GM23338 (cell line): ENCODE data around the gene CSTF1. TPM values are rescaled to one million over a fixed set of nuclear protein-coding genes. Genes with fewer than 3 reads are reported as not detected.

ENCODE experiments used
- ATAC-seq: fragments of 200-7000 bp; cut with Tn5 transposase; 3 replicates; pipeline ENCODE4 v1.9.1; 2020
- DNase-seq: peaks from one replicate; pipeline ENCODE4 v3.0.0-alpha.2; 2015; ENCODE audit warnings: low spot score
- H2AFZ ChIP-seq: fragments of 200-600 bp; sonication (generic); 2 replicates; pipeline ENCODE4 v1.8.0; 2016; ENCODE audit warnings: antibody characterized with exemption, mild to moderate bottlenecking, moderate library complexity
- H3F3A ChIP-seq: fragments of 200-600 bp; sonication (generic); replicated peaks from 2 replicates; pipeline ENCODE4 v1.8.0; 2017; ENCODE audit warnings: antibody characterized with exemption, mixed run types, low read depth
- H3K27ac ChIP-seq: fragments of 200-600 bp; sonication (generic); 2 replicates; pipeline ENCODE4 v1.6.1; 2016; ENCODE audit warnings: low read depth
- H3K27me3 ChIP-seq: fragments of 200-600 bp; sonication (generic); 2 replicates; pipeline ENCODE4 v1.8.0; 2016; ENCODE audit warnings: mild to moderate bottlenecking, mixed run types, moderate library complexity; ENCODE audit not compliant: insufficient read depth
- H3K36me3 ChIP-seq: fragments of 200-600 bp; sonication (generic); 2 replicates; pipeline ENCODE4 v1.8.0; 2016; ENCODE audit warnings: mild to moderate bottlenecking; ENCODE audit not compliant: insufficient read depth
- H3K4me1 ChIP-seq: fragments of 200-600 bp; sonication (generic); 2 replicates; pipeline ENCODE4 v1.8.0; 2016; ENCODE audit warnings: mild to moderate bottlenecking, moderate library complexity; ENCODE audit not compliant: insufficient read depth
- H3K4me2 ChIP-seq: fragments of 200-600 bp; sonication (generic); 2 replicates; pipeline ENCODE4 v1.7.1; 2017; ENCODE audit warnings: mixed run types
- H3K4me3 ChIP-seq: fragments of 200-600 bp; sonication (generic); 2 replicates; pipeline ENCODE4 v1.6.1; 2016; ENCODE audit warnings: mixed run types
- H3K79me2 ChIP-seq: fragments of 200-600 bp; sonication (generic); replicated peaks from 2 replicates; pipeline ENCODE4 v1.8.0; 2017; ENCODE audit warnings: mild to moderate bottlenecking; ENCODE audit not compliant: insufficient read depth
- H3K9me2 ChIP-seq: fragments of 200-600 bp; sonication (generic); 2 replicates; pipeline ENCODE4 v1.8.0; 2017; ENCODE audit not compliant: insufficient read depth
- H4K20me1 ChIP-seq: fragments of 200-600 bp; sonication (generic); replicated peaks from 2 replicates; pipeline ENCODE4 v1.8.0; 2017; ENCODE audit warnings: mild to moderate bottlenecking; ENCODE audit not compliant: insufficient read depth
- H3K27ac Mint-ChIP-seq: 2 replicates; pipeline ENCODE4 v1.8.0; 2020; ENCODE audit warnings: inconsistent platforms, mild to moderate bottlenecking, moderate library complexity, mixed read lengths
- H3K27me3 Mint-ChIP-seq: 3 replicates; pipeline ENCODE4 v1.8.0; 2022; ENCODE audit warnings: low read depth, mild to moderate bottlenecking, moderate library complexity, mixed read lengths, inconsistent platforms; ENCODE audit not compliant: insufficient read depth, poor library complexity
- H3K36me3 Mint-ChIP-seq: 3 replicates; pipeline ENCODE4 v1.8.0; 2021; ENCODE audit warnings: low read depth, mild to moderate bottlenecking, inconsistent platforms, moderate library complexity, mixed read lengths
- H3K4me1 Mint-ChIP-seq: 3 replicates; pipeline ENCODE4 v1.8.0; 2020; ENCODE audit warnings: mild to moderate bottlenecking, inconsistent platforms, mixed read lengths
- H3K4me3 Mint-ChIP-seq: 3 replicates; pipeline ENCODE4 v1.8.0; 2021; ENCODE audit warnings: moderate library complexity, mild to moderate bottlenecking, inconsistent platforms, mixed read lengths
- H3K9me3 Mint-ChIP-seq: 3 replicates; pipeline ENCODE4 v1.8.0; 2020; ENCODE audit warnings: moderate library complexity, mild to moderate bottlenecking, inconsistent platforms, mixed read lengths
- ETS1 ChIP-seq: IDR thresholded peaks from 2 replicates; pipeline ENCODE4 v1.6.1; 2016; ENCODE audit warnings: antibody characterized with exemption
- EZH2 ChIP-seq: fragments of 200-600 bp; sonication (generic); IDR thresholded peaks from one replicate; pipeline ENCODE4 v1.8.0; 2017; ENCODE audit warnings: antibody characterized with exemption, mild to moderate bottlenecking, low read depth; ENCODE audit not compliant: unreplicated experiment
- JUNB ChIP-seq: IDR thresholded peaks from one replicate; pipeline ENCODE4 v1.6.1; 2016; ENCODE audit warnings: antibody characterized with exemption; ENCODE audit not compliant: unreplicated experiment
- NANOG ChIP-seq: IDR thresholded peaks from 2 replicates; pipeline ENCODE4 v1.6.1; 2016; ENCODE audit warnings: antibody characterized with exemption, borderline replicate concordance
- POLR2AphosphoS5 ChIP-seq: IDR thresholded peaks from 2 replicates; pipeline ENCODE4 v1.6.1; 2016; ENCODE audit warnings: antibody characterized with exemption, low read depth
- REST ChIP-seq: IDR thresholded peaks from one replicate; pipeline ENCODE4 v1.6.1; 2018; ENCODE audit warnings: antibody characterized with exemption; ENCODE audit not compliant: unreplicated experiment
- STAT1 ChIP-seq: IDR thresholded peaks from one replicate; pipeline ENCODE4 v1.6.1; 2016; ENCODE audit warnings: antibody characterized with exemption; ENCODE audit not compliant: unreplicated experiment
- ZNF114 ChIP-seq: fragments of 250-450 bp; sonication (Bioruptor Pico); IDR thresholded peaks from 2 replicates; pipeline ENCODE4 v1.5.0; 2020; ENCODE audit warnings: mild to moderate bottlenecking, moderate library complexity
- polyA plus RNA-seq: library from polyadenylated mRNA; unstranded; fragments of >200 nt; fragmentation: Nextera tagmentation; extraction: Ambion mirVana; gene quantifications from 2 replicates; pipeline ENCODE4 v1.2.1, GENCODE V29; 2016
- total RNA-seq: library from RNA; depleted of rRNA; stranded (reverse); fragments of >200 nt; shearing (Covaris generic); gene quantifications from 2 replicates; pipeline ENCODE4 v1.2.3, GENCODE V29; 2014
- TF ChIP-seq, protein P1 (sequence below): fragments of 250-450 bp; sonication (Bioruptor Pico); IDR thresholded peaks from 2 replicates; pipeline ENCODE4 v1.5.0; 2020; ENCODE audit warnings: mild to moderate bottlenecking, moderate library complexity

The CSTF1 gene
- total and polyA plus RNA-seq, 2 experiments from 2014 or later = 21.5 to 62.3 TPM

DNA sequence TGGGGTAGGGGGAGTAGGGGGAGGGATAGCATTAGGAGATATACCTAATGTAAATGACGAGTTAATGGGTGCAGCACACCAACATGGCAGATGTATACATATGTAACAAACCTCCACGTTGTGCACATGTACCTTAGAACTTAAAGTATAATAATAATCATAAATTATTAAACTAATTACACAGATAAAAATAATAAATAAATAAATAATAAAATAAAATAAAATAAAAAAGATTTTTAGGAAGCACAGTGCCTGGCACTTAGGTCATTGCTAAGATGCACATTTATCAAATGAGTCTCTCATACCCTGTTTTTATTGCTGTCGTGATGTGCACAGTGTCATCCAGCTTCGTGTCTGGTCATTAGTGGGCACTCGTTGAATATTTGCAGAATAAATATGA is 57.0 kb downstream of the CSTF1 start:
- Histone ChIP-seq H3K4me2 (no peak overlapping the region), H3K4me1 (no peaks in the 10 kb centered on the region), H4K20me1 (no peaks in the 10 kb centered on the region), H3K9me2 (no peaks in the 10 kb centered on the region), H3K79me2 (no peaks in the 10 kb centered on the region), H3K36me3 (no peaks in the 10 kb centered on the region), H2AFZ (no peak overlapping the region), H3K4me3 (no peak overlapping the region), H3F3A (no peaks in the 10 kb centered on the region), H3K27me3 (no peaks in the 10 kb centered on the region), H3K27ac (no peak overlapping the region)
- no peak for DNase-seq
- no peak for TF ChIP-seq JUNB
- TF ChIP-seq STAT1 = no peak
- TF ChIP-seq, protein P1, sequence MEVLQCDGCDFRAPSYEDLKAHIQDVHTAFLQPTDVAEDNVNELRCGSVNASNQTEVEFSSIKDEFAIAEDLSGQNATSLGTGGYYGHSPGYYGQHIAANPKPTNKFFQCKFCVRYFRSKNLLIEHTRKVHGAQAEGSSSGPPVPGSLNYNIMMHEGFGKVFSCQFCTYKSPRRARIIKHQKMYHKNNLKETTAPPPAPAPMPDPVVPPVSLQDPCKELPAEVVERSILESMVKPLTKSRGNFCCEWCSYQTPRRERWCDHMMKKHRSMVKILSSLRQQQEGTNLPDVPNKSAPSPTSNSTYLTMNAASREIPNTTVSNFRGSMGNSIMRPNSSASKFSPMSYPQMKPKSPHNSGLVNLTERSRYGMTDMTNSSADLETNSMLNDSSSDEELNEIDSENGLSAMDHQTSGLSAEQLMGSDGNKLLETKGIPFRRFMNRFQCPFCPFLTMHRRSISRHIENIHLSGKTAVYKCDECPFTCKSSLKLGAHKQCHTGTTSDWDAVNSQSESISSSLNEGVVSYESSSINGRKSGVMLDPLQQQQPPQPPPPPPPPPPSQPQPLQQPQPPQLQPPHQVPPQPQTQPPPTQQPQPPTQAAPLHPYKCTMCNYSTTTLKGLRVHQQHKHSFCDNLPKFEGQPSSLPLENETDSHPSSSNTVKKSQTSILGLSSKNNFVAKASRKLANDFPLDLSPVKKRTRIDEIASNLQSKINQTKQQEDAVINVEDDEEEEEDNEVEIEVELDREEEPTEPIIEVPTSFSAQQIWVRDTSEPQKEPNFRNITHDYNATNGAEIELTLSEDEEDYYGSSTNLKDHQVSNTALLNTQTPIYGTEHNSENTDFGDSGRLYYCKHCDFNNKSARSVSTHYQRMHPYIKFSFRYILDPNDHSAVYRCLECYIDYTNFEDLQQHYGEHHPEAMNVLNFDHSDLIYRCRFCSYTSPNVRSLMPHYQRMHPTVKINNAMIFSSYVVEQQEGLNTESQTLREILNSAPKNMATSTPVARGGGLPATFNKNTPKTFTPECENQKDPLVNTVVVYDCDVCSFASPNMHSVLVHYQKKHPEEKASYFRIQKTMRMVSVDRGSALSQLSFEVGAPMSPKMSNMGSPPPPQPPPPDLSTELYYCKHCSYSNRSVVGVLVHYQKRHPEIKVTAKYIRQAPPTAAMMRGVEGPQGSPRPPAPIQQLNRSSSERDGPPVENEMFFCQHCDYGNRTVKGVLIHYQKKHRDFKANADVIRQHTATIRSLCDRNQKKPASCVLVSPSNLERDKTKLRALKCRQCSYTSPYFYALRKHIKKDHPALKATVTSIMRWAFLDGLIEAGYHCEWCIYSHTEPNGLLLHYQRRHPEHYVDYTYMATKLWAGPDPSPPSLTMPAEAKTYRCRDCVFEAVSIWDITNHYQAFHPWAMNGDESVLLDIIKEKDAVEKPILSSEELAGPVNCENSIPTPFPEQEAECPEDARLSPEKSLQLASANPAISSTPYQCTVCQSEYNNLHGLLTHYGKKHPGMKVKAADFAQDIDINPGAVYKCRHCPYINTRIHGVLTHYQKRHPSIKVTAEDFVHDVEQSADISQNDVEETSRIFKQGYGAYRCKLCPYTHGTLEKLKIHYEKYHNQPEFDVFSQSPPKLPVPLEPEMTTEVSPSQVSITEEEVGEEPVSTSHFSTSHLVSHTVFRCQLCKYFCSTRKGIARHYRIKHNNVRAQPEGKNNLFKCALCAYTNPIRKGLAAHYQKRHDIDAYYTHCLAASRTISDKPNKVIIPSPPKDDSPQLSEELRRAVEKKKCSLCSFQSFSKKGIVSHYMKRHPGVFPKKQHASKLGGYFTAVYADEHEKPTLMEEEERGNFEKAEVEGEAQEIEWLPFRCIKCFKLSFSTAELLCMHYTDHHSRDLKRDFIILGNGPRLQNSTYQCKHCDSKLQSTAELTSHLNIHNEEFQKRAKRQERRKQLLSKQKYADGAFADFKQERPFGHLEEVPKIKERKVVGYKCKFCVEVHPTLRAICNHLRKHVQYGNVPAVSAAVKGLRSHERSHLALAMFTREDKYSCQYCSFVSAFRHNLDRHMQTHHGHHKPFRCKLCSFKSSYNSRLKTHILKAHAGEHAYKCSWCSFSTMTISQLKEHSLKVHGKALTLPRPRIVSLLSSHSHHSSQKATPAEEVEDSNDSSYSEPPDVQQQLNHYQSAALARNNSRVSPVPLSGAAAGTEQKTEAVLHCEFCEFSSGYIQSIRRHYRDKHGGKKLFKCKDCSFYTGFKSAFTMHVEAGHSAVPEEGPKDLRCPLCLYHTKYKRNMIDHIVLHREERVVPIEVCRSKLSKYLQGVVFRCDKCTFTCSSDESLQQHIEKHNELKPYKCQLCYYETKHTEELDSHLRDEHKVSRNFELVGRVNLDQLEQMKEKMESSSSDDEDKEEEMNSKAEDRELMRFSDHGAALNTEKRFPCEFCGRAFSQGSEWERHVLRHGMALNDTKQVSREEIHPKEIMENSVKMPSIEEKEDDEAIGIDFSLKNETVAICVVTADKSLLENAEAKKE (CRISPR knock-in tag) = no peak
- no peak for TF ChIP-seq ETS1
- TF ChIP-seq EZH2 = no peak
- no peak for TF ChIP-seq NANOG
- TF ChIP-seq POLR2AphosphoS5 = no peak
- no peak for TF ChIP-seq REST
- TF ChIP-seq ZNF114 (CRISPR knock-in tag) = no peak
- Mint-ChIP-seq H3K9me3 (no peaks in the 10 kb centered on the region), H3K27ac (no peak overlapping the region), H3K36me3 (no peaks in the 10 kb centered on the region), H3K27me3 (peaks cover 5% of the 10 kb centered on the region), H3K4me1 (no peaks in the 10 kb centered on the region; the same call in 2 of the 3 replicates), H3K4me3 (no peak overlapping the region)
- no peak for ATAC-seq
